Esophagus squamous epithelium (tissue), 5 donors: ENCODE measurements around the gene ST7. TPM values are rescaled to one million over a fixed set of nuclear protein-coding genes. Genes with fewer than 3 reads are reported as not detected.

ENCODE experiments used
- DNase-seq: peaks from one replicate; lab custom pipeline; 2025; lab: John Stamatoyannopoulos, UW
- H3K27ac ChIP-seq, 4 donors: fragments of 200-600 bp; sonication (generic); one replicate each; pipeline ENCODE4 v1.5.1; 2016 to 2019; ENCODE audit warnings: mild to moderate bottlenecking in 1 of 4
- H3K27me3 ChIP-seq, 4 donors: fragments of 200-600 bp; sonication (generic); 1 replicate in 3 of 4; 2 replicates in 1 of 4; pipeline versions ENCODE4 v1.5.1 to v1.6.0; 2017 to 2021; ENCODE audit warnings: antibody characterized with exemption in 1 of 4
- H3K36me3 ChIP-seq, 3 donors: fragments of 200-600 bp; sonication (generic); one replicate each; pipeline ENCODE4 v1.5.1; 2016 to 2019
- H3K4me1 ChIP-seq, 3 donors: fragments of 200-600 bp; sonication (generic); one replicate each; pipeline ENCODE4 v1.5.1; 2017 to 2019
- H3K4me3 ChIP-seq, 4 donors: fragments of 200-600 bp; sonication (generic); 1 replicate in 3 of 4; 2 replicates in 1 of 4; pipeline ENCODE4 v1.5.1; 2016 to 2019; ENCODE audit warnings: mild to moderate bottlenecking in 2 of 4, moderate library complexity in 1 of 4
- H3K9me3 ChIP-seq, 3 donors: fragments of 200-600 bp; sonication (generic); one replicate each; pipeline ENCODE4 v1.5.1; 2016 to 2019
- POLR2A ChIP-seq, 4 donors: fragments of 450-650 bp; IDR thresholded peaks; one replicate each; pipeline ENCODE4 v1.6.1; 2017; ENCODE audit warnings: antibody characterized with exemption in 4 of 4, mild to moderate bottlenecking in 4 of 4, moderate library complexity in 3 of 4
- WGBS, 2 donors: methylation state at CpG; one replicate each; pipeline ENCODE4 v1.1.5; 2018; 5-methylcytosine and 5-hydroxymethylcytosine counted together
- intact Hi-C: fragments of 100-400 bp; cut with DNase I; formaldehyde crosslinking; loops from one replicate; pipeline ENCODE4 v1.15.0; 2022
- total RNA-seq, 4 donors: library from RNA; depleted of rRNA; stranded (reverse); fragments of >200 nt; gene quantifications; one replicate each; pipeline ENCODE4 v1.1.0, GENCODE V29; 2016
- TF ChIP-seq, protein P1 (sequence below), 6 experiments: fragments of 450-650 bp in 4 of 6; fragments of 200-600 bp in 2 of 6; sonication (generic) in 2 of 6; IDR thresholded peaks; one replicate each; pipeline ENCODE4 v1.5.1; 2016 to 2019; ENCODE audit warnings: antibody characterized with exemption in 6 of 6, mild to moderate bottlenecking in 4 of 6, moderate library complexity in 4 of 6
- donor health status: DM: yes; HTN: yes; CAD: no.

ST7 gene
- total RNA-seq, 4 donors from 2014 or later: 12.9 to 18.0 (median 15.3) TPM

GRCh38 chr7:117122536-117122935 is 169.2 kb downstream of the ST7 start:
- Histone ChIP-seq H3K36me3 (peaks cover 0 to 22% (median 0%) of the 10 kb centered on the region in 3 donors), H3K4me1 (peaks cover 0 to 15% (median 6%) of the 10 kb centered on the region in 3 donors), H3K27ac (no peak overlapping the region), H3K9me3 (no peaks in the 10 kb centered on the region), H3K4me3 (no peak overlapping the region), H3K27me3 (no peaks in the 10 kb centered on the region)
- DNase-seq: no peak
- intact Hi-C loops: loop anchor here (2.0 kb wide), 1 partner anchor 196 kb away; no protein-coding TSS in a partner anchor
- TF ChIP-seq, protein P1, sequence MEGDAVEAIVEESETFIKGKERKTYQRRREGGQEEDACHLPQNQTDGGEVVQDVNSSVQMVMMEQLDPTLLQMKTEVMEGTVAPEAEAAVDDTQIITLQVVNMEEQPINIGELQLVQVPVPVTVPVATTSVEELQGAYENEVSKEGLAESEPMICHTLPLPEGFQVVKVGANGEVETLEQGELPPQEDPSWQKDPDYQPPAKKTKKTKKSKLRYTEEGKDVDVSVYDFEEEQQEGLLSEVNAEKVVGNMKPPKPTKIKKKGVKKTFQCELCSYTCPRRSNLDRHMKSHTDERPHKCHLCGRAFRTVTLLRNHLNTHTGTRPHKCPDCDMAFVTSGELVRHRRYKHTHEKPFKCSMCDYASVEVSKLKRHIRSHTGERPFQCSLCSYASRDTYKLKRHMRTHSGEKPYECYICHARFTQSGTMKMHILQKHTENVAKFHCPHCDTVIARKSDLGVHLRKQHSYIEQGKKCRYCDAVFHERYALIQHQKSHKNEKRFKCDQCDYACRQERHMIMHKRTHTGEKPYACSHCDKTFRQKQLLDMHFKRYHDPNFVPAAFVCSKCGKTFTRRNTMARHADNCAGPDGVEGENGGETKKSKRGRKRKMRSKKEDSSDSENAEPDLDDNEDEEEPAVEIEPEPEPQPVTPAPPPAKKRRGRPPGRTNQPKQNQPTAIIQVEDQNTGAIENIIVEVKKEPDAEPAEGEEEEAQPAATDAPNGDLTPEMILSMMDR (IDR thresholded peaks at IDR 0.05): no peak

- Histone ChIP-seq H3K4me1 (peaks cover 0 to 15% (median 6%) of the 10 kb centered on the region in 3 donors), H3K4me3 (no peak overlapping the region), H3K27ac (no peak overlapping the region), H3K27me3 (no peaks in the 10 kb centered on the region), H3K9me3 (no peaks in the 10 kb centered on the region), H3K36me3 (peaks cover 0 to 22% (median 0%) of the 10 kb centered on the region in 3 donors)
- intact Hi-C loops: loop anchor here (2.0 kb wide), 1 partner anchor 197 kb away; no protein-coding TSS in a partner anchor
- no peak for TF ChIP-seq POLR2A (IDR thresholded peaks at IDR 0.05)
- TF ChIP-seq, protein P1 (IDR thresholded peaks at IDR 0.05): no peak
- 79 to 86% methylated on average over 2 of the region's 2 CpGs for WGBS, 2 donors
- no peak for DNase-seq
These were observed 170.1 kb downstream of the ST7 start for GRCh38 chr7:117123311-117123926.

DNA sequence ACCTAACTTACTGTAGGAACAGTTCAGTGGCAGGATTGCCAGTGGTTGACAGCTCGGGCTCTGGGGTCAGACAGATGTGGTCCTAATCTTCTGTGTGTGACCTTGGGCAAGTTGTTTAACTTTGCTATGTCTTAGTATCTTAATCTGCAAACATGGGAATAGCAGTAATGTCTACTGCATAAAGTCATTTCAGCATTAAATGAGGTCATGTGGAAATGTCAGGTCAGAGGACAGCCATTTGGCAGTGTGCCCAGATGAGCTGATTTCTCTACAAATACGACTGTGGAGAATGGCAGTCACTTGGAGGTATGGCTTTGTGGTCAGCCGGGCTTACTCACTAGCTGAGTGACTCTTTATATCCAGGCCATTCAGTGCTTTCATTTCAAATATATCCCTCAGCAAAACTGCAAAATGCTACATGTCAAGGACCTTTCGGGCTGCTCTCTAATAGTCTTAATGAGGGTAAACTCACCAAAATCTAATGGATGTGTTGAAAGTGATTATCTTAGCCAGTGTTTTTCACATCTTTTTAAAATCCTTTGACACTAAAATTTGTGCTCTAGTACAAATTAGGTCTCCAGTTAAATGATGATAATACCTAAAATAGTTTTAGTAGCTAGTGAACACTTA is 171.4 kb downstream of the ST7 start:
- 49 to 58% methylated on average over 4 of the region's 4 CpGs for WGBS, 2 donors
- Histone ChIP-seq H3K4me1 (peaks cover 0 to 10% (median 6%) of the 10 kb centered on the region in 3 donors), H3K27ac (peak overlapping the region in 1 of 4 donors; percentile 57), H3K27me3 (no peaks in the 10 kb centered on the region), H3K4me3 (no peak overlapping the region), H3K9me3 (no peaks in the 10 kb centered on the region), H3K36me3 (peaks cover 0 to 21% (median 0%) of the 10 kb centered on the region in 3 donors)
- DNase-seq: peak; percentile 1
- TF ChIP-seq, protein P1 (IDR thresholded peaks at IDR 0.05): no peak
- TF ChIP-seq POLR2A (IDR thresholded peaks at IDR 0.05): no peak
- intact Hi-C loops: no loop called here

DNA sequence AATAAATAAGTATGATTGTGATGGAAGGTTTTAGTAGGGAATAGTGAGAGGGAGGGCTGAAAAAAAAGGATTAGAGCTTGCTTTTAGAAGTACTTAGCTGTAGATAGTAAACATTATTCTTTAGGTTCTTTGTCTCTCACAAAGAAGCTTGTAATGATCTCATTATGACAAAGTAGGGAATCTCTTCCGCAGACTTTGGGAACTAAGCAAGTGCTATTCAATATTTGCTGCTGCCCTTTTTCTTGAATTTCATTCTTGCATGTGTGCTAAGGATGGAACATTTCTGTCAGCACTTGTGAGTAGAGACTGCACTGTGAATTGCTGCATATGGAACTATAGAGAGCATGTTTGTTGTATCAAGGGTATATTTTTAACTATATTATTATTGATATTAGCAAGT is 173.4 kb downstream of the ST7 start:
- intact Hi-C loops: no loop called here

More for the DNA sequence above, 173.4 kb downstream of the ST7 start:
- no peaks in the 10 kb centered on the region for H3K9me3 ChIP-seq
- H3K4me1 ChIP-seq: peaks cover 0 to 10% (median 6%) of the 10 kb centered on the region in 3 donors
- 90 to 94% methylated on average over 1 of the region's 1 CpG for WGBS, 2 donors
- H3K27me3 ChIP-seq: no peaks in the 10 kb centered on the region
- H3K27ac ChIP-seq: no peak overlapping the region
- peaks cover 0 to 2% (median 0%) of the 10 kb centered on the region in 3 donors for H3K36me3 ChIP-seq
- no peak for DNase-seq
- H3K4me3 ChIP-seq: no peak overlapping the region
- TF ChIP-seq, protein P1 (IDR thresholded peaks at IDR 0.05): no peak
- TF ChIP-seq POLR2A (IDR thresholded peaks at IDR 0.05): no peak
